Vagina (tissue), 2 donors: ENCODE measurements around the gene TTC33.

Experiments used
- POLR2A ChIP-seq, 2 donors: fragments of 450-650 bp; IDR thresholded peaks; one replicate each; pipeline ENCODE4 v1.6.1; 2017; ENCODE audit warnings: antibody characterized with exemption in 2 of 2, mild to moderate bottlenecking in 2 of 2, moderate library complexity in 2 of 2
- TF ChIP-seq, protein P1 (sequence below), 3 experiments: fragments of 450-650 bp in 2 of 3; fragments of 200-600 bp in 1 of 3; sonication (generic) in 1 of 3; IDR thresholded peaks; one replicate each; pipeline ENCODE4 v1.5.1; 2017 to 2019; ENCODE audit warnings: antibody characterized with exemption in 3 of 3, mild to moderate bottlenecking in 2 of 3, moderate library complexity in 2 of 3

DNA sequence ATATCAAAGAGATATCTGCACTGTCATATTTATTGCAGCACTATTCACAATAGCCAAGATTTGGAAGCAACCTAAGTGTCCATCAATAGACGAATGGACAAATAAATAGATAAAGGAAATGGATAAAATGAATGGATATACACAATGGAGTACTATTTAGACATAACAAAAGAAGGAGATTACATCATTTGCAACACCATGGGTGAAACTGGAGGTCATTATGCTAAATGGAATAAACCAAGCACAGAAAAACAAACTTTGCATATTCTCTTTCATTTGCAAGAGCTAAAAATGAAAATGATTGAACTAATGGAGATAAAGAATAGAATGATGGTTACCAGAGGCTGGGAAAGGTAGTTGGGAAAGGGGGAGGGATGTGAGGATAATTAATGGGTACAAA is 231.1 kb downstream of the TTC33 start:
- TF ChIP-seq, protein P1, sequence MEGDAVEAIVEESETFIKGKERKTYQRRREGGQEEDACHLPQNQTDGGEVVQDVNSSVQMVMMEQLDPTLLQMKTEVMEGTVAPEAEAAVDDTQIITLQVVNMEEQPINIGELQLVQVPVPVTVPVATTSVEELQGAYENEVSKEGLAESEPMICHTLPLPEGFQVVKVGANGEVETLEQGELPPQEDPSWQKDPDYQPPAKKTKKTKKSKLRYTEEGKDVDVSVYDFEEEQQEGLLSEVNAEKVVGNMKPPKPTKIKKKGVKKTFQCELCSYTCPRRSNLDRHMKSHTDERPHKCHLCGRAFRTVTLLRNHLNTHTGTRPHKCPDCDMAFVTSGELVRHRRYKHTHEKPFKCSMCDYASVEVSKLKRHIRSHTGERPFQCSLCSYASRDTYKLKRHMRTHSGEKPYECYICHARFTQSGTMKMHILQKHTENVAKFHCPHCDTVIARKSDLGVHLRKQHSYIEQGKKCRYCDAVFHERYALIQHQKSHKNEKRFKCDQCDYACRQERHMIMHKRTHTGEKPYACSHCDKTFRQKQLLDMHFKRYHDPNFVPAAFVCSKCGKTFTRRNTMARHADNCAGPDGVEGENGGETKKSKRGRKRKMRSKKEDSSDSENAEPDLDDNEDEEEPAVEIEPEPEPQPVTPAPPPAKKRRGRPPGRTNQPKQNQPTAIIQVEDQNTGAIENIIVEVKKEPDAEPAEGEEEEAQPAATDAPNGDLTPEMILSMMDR (IDR thresholded peaks at IDR 0.05) = no peak
- TF ChIP-seq POLR2A (IDR thresholded peaks at IDR 0.05) = no peak
